ENCODE results near the gene ERI3. TPM values are rescaled to one million over a fixed set of nuclear protein-coding genes. Genes with fewer than 3 reads are reported as not detected.

Gene ERI3
- total RNA-seq, 3 donors from 2014 or later = 66.8 to 70.8 (median 70.3) TPM

DNA sequence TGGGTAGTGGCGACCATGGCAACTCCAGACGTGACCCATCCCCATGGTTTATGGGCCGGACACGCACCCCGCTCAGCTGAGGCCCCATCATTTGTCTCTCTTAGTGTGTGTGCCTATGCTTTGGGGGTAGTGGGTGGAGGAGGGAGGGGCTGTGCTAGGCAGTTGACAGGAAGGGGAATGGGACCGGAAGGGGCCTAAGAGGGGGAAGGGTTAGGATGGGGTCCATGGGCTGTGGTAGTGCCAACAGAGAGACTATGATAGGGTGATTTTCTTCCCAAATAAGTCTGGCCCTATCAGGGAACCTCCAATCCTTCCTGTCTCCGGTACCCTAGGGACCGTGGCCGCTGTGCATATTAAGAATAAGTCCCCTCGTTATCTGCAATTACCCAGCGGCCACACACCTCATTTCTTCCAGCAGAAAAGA, 131.9 kb downstream of the ERI3 start:
- Mint-ChIP-seq H3K27me3 (ENCODE audit: low read depth) (no peaks in the 10 kb centered on the region), H3K4me3 (no peak overlapping the region), H3K4me1 (ENCODE audit: low read depth) (peaks cover 11% of the 10 kb centered on the region), H3K9me3 (peaks cover 3% of the 10 kb centered on the region), H3K36me3 (ENCODE audit: insufficient read depth) (peaks cover 8% of the 10 kb centered on the region)
- ATAC-seq (peak in 1 of 2 donors; percentile 19), DNase-seq (no peak)

DNA sequence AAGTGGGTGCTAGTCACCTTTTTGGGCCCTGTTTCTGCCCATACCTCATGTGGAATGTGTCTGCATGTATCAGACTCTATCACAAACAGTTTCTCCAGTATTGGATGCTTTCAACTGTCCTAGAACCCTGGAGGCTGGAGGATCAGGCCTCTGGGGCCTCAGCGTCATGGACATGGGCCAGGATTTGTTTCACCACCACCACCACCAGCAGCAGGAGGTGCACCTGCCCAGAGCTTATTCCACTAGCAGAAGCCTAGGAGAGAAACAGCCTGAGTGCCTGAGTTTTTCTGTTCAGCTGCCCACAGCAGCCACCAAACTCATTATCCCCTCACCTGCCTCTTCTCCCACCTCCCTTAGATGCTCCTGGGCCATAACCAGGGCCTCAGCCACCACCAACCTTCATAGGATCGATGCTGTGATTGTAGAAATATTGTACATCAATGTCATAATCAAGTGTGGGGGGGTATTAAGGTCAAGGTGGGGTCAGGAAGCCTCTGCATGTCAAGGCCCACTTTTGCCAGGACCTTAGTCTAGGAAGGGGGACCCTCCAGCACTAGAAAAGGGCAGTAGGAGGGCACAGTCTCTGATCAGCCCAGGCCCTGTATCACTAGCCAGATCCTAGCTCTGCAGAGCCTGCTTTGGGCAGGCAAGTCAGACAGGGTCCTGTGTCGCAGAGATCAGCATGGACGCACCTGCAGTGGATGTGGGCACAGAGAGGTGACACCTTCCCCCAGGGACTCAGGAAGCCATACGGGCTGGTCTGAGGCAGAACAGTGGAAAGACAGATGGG, 132.5 kb downstream of the ERI3 start:
- Mint-ChIP-seq H3K4me3 (no peak overlapping the region), H3K4me1 (ENCODE audit: low read depth) (peaks cover 12% of the 10 kb centered on the region), H3K36me3 (ENCODE audit: insufficient read depth) (peaks cover 8% of the 10 kb centered on the region), H3K27me3 (ENCODE audit: low read depth) (no peaks in the 10 kb centered on the region), H3K9me3 (peaks cover 3% of the 10 kb centered on the region)
- peak in 1 of 2 donors; percentile 9 for ATAC-seq
- no peak for DNase-seq

DNA sequence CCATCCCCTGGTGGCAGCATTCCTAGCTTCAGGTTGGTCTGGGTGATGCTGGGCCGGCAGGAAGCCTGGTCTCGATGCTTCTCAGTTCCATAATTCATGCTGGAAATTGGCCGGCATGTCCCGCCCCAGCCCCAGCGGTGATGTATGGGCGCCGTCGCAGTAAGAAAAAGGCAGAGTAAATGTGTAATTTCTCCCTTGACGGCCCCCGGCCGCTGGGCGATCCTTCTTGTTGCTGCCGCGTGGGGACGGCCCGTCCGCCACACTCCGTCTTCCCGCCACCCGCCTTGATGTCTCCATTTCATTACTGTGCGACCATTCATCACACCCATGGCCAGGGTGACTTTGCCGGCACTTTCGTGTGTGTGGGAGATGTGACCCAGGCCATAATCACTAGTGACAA, 133.3 kb downstream of the ERI3 start:
- DNase-seq (no peak), ATAC-seq (no peak)
- H3K4me3 Mint-ChIP-seq = no peak overlapping the region
- peaks cover 18% of the 10 kb centered on the region for H3K4me1 Mint-ChIP-seq (ENCODE audit: low read depth)
- H3K9me3 Mint-ChIP-seq = peaks cover 3% of the 10 kb centered on the region
- peaks cover 11% of the 10 kb centered on the region for H3K36me3 Mint-ChIP-seq (ENCODE audit: insufficient read depth)
- no peaks in the 10 kb centered on the region for H3K27me3 Mint-ChIP-seq (ENCODE audit: low read depth)

DNA sequence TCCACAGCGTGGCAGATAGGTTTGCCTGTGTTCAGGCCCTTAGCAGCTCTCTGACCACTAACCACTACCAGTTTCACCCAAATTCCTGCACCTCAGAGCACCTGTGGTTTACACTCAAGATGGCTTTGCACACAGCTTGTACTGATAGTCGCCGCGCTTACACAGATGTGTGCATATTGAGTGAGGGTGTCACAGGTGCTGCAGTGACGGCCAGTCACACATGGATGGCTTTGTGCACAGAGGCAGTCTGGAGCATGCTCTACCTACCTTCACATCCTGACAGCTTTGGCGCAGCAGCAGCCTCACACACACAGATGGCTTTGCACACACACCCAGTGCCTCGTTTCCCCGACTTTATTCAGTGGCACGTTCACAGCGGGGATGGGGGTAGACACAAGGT, 134.3 kb downstream of the ERI3 start:
- no peak for ATAC-seq
- H3K27me3 Mint-ChIP-seq (ENCODE audit: low read depth) = no peaks in the 10 kb centered on the region
- peaks cover 18% of the 10 kb centered on the region for H3K4me1 Mint-ChIP-seq (ENCODE audit: low read depth)
- peaks cover 5% of the 10 kb centered on the region for H3K36me3 Mint-ChIP-seq (ENCODE audit: insufficient read depth)
- H3K9me3 Mint-ChIP-seq = no peaks in the 10 kb centered on the region
- H3K4me3 Mint-ChIP-seq = no peak overlapping the region
- DNase-seq = no peak

DNA sequence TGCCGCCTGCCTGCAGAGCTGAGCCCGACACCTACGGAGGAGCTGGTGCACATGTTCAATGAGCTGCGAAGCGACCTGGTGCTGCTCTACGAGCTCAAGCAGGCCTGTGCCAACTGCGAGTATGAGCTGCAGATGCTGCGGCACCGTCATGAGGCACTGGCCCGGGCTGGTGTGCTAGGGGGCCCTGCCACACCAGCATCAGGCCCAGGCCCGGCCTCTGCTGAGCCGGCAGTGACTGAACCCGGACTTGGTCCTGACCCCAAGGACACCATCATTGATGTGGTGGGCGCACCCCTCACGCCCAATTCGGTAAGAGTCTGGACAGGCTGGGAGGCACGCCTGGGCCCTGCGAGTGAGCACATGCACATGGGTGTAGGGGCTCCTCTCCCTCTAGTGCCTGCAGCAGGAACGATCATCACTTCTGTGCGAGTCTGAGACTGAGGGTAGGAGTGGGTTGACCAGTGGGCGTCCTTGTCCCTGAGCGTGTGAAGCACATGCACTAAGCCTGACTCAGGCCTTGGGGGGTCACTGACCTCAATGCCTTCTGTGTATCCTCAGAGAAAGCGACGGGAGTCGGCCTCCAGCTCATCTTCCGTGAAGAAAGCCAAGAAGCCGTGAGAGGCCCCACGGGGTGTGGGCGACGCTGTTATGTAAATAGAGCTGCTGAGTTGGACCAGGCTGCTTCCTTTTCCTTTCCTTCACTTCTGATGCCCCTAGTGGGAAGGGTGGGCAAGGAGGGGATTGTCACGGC, 134.9 kb downstream of the ERI3 start:
- no peaks in the 10 kb centered on the region for H3K27me3 Mint-ChIP-seq (ENCODE audit: low read depth)
- DNase-seq (no peak), ATAC-seq (no peak)
- H3K36me3 Mint-ChIP-seq (ENCODE audit: insufficient read depth) = peaks cover 5% of the 10 kb centered on the region
- H3K4me3 Mint-ChIP-seq = no peak overlapping the region
- H3K9me3 Mint-ChIP-seq = no peaks in the 10 kb centered on the region
- H3K4me1 Mint-ChIP-seq (ENCODE audit: low read depth) = peaks cover 21% of the 10 kb centered on the region

DNA sequence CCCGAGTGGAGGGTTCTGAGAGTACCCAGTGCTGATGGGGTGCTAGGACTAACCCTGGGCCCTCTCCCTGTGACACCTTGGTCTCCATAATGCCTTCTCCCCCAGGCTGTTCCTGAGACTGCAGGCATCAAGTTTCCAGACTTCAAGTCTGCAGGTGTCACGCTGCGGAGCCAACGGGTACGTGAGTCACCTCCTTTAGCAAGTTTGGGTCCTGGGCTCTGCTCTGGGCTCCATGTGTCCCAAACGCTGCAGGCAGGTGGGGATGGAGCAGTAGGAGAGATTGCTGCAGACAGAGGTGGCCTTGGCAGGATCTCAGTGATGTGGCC, 135.8 kb downstream of the ERI3 start:
- no peak overlapping the region for H3K4me3 Mint-ChIP-seq

DNA sequence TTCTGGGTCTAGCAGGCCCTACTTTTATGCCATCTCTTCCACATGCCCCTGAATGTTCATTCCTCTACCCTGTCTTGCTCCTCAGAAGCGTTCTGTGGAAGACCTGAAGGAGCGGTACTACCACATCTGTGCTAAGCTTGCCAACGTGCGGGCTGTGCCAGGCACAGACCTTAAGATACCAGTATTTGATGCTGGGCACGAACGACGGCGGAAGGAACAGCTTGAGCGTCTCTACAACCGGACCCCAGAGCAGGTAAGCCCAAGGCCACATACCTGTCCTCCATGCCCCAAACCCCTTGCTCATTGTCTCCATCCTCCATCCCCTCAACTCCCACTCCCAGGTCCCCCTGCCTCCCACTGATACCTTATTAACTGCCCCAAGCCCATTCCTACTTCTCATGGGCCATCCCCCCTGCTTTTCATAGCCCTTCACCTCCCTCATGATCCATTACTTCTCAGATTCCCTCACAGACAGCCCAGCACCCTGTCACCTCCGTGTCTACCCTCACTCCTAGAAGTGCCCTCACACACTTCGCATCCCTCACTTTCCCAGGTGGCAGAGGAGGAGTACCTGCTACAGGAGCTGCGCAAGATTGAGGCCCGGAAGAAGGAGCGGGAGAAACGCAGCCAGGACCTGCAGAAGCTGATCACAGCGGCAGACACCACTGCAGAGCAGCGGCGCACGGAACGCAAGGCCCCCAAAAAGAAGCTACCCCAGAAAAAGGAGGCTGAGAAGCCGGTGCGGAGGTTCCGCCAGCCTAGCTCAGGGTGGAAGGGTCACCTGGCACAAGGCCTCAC, 136.4 kb downstream of the ERI3 start:
- ATAC-seq (no peak), DNase-seq (no peak)
- no peak overlapping the region for H3K4me3 Mint-ChIP-seq

More for the DNA sequence above, 135.8 kb downstream of the ERI3 start:
- Mint-ChIP-seq H3K36me3 (ENCODE audit: insufficient read depth) (peaks cover 5% of the 10 kb centered on the region), H3K27me3 (ENCODE audit: low read depth) (no peaks in the 10 kb centered on the region), H3K4me1 (ENCODE audit: low read depth) (peaks cover 29% of the 10 kb centered on the region), H3K9me3 (no peaks in the 10 kb centered on the region)
- ATAC-seq (no peak), DNase-seq (no peak)

DNA sequence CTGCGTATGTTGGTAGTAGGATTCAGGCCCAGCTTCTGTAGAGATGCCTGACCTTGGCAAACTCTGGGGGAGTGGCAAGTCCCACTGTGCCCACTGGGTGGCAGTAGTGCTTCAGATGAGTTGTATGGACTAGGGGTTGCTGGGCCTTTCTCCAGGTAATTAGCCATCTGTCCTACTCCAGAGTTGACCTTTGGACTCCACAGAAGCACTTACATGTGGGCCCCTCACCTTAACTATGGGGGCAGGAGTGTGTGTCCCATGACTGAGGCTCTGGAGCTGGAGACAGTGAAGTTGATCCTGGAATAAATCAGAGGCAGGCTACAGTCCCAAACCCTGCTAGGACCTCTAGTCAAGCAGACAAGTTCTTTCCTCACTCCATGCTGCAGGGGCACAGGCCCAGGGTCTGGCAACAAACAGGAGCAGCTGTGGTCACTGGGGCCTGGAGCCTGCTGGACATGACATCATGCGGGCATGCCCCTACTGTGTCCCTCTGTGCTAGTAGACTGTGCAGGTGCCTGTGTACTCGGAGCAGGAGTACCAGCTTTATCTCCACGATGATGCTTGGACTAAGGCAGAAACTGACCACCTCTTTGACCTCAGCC, 137.1 kb downstream of the ERI3 start:
- Mint-ChIP-seq H3K4me3 (no peak overlapping the region), H3K27me3 (ENCODE audit: low read depth) (no peaks in the 10 kb centered on the region), H3K4me1 (ENCODE audit: low read depth) (peaks cover 28% of the 10 kb centered on the region), H3K9me3 (no peaks in the 10 kb centered on the region), H3K36me3 (ENCODE audit: insufficient read depth) (peaks cover 5% of the 10 kb centered on the region)
- peak; percentile 66 for DNase-seq
- peak; percentile 46 to 67 for ATAC-seq

More for the DNA sequence above, 136.4 kb downstream of the ERI3 start:
- Mint-ChIP-seq H3K36me3 (ENCODE audit: insufficient read depth) (peaks cover 5% of the 10 kb centered on the region), H3K9me3 (no peaks in the 10 kb centered on the region), H3K4me1 (ENCODE audit: low read depth) (peaks cover 31% of the 10 kb centered on the region), H3K27me3 (ENCODE audit: low read depth) (no peaks in the 10 kb centered on the region)

DNA sequence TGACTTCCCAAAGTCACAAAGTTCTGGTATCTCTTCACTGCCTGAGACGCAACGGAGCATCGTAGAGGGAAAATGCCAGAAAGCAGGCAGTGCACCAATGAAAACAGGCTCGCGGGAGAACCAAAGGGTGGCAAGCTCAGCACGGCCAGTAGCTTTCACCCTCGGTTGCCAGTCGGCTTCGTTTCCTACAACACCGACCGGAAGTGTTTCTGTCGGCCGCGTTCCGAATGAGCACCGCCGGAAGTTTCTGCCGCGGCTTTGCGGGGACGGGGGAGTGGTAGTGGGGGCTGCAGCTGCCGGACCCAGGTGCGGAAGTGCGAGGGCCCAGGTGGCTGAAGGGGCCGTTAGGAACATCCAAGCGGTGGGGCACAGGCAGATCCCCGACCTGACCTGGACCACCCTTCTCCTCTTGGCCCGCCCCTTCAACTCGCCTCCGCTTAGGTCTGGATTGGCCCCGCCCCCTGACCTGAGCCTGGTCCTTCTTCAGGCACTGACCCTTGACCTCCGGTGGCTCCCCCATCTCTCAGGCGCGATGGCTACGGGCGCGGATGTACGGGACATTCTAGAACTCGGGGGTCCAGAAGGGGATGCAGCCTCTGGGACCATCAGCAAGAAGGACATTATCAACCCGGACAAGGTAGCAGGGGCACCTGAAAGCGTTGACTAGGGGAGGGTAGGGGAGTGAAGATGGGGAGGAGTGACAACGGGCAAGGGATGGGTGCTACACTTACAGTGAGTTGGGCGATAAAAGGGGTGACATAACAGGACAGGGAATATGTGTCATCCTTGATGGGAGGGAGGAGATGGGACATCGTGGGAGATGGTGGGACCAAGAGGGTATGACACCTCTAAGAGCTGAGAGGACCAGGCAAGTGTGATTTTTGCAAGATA, 141.6 kb downstream of the ERI3 start, which contains the start of gene DMAP1:
Gene DMAP1 (plus strand): TSS at position 250 of the 891 bp plus-strand sequence. CDS start 283 bp downstream, at position 533.
- Mint-ChIP-seq H3K4me3 (peak within 1 kb of the TSS; percentile 94), H3K9me3 (no peaks in the 10 kb centered on the region), H3K27me3 (ENCODE audit: low read depth) (no peaks in the 10 kb centered on the region), H3K4me1 (ENCODE audit: low read depth) (peaks cover 37% of the 10 kb centered on the region), H3K36me3 (ENCODE audit: insufficient read depth) (peaks cover 3% of the 10 kb centered on the region)
- ATAC-seq (peak; percentile 86 to 87), DNase-seq (peak; percentile 83)

DNA sequence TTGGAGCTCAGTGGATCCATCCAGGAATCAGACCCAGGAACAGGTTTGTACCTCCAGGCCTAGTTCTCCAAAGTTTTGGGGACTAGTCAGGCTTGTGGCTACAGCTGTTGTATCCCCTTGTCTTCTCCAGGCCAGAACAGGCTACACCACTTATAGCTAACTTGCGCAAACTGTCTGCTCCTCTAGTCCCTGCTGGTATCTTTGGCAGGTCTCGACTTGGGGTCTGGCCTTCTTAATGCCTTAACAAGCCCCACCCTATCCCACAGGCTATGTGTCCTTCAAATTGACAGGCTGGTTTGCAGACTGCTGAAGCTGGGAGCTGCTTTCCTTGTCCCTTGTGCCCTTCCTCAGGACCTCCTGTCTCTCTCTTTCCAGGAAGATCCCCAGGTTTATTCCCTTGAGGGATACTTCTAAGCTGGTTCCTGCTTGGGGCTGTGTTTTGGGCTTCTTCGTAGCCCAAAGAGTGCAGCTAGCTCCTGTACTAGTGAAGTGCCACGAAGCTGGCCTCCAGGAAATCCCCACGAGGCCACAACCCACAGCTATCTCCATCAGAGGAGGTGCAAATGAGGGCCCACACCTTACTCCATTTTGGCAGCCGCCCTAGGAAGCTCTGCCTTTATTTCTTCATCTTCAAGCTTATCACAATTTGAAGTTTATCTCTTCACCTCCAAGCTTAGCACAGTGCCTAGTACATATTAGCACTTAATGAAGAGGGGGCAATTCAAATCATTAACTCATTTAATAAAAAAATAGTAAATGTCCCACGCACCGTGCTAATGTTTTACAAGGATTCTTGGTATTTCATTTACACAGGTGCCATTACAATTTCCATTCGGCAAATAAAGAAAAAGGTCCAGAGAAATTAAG, 142.5 kb downstream of the ERI3 start:
- Mint-ChIP-seq H3K9me3 (no peaks in the 10 kb centered on the region), H3K27me3 (ENCODE audit: low read depth) (no peaks in the 10 kb centered on the region), H3K4me3 (peak overlapping the region; percentile 94), H3K4me1 (ENCODE audit: low read depth) (peaks cover 36% of the 10 kb centered on the region), H3K36me3 (ENCODE audit: insufficient read depth) (peaks cover 3% of the 10 kb centered on the region)
- DNase-seq = peak; percentile 17
- peak; percentile 32 to 33 for ATAC-seq

DNA sequence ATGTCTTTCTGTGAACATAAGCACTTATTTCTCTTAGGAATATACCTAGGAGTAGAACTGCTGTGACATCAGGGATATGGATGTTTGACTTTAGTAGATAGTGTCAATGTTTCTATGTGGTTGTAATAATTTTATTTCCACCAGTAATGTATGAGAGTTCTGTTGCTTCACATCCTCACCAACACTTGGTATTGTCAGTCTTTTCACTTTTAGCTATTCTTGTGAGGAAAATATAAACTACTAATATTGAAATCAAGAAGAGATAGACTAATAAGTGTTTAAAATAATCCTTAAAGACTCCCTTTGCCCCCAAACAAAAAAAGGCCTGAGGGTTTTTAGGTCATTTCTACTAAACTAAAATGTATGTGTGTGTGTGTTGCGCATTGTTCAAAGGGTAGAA, 144.5 kb downstream of the ERI3 start:
- Mint-ChIP-seq H3K4me1 (ENCODE audit: low read depth) (peaks cover 30% of the 10 kb centered on the region), H3K27me3 (ENCODE audit: low read depth) (no peaks in the 10 kb centered on the region), H3K9me3 (no peaks in the 10 kb centered on the region), H3K36me3 (ENCODE audit: insufficient read depth) (no peaks in the 10 kb centered on the region), H3K4me3 (no peak overlapping the region)
- no peak for ATAC-seq
- no peak for DNase-seq

DNA sequence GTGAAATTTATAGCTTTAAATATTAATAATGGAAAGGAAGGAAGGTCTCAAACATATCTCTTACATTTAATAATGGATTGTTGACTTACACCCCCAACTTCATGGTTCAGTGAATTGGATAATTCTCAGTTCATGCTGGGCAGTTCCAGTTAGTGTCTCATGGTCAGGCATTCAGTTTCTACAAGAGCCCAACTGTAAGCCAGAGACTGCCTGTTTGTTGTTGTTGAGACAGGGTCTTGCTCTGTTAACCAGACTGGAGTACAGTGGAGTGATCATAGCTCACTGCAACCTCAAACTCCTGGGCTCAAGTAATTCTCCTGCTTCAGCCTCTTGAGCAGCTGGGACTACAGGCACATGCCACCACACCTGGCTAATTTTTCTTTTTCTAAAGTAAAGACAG, 146.8 kb downstream of the ERI3 start:
- Mint-ChIP-seq H3K36me3 (ENCODE audit: insufficient read depth) (no peaks in the 10 kb centered on the region), H3K4me3 (no peak overlapping the region), H3K9me3 (no peaks in the 10 kb centered on the region), H3K27me3 (ENCODE audit: low read depth) (no peaks in the 10 kb centered on the region), H3K4me1 (ENCODE audit: low read depth) (peaks cover 12% of the 10 kb centered on the region)
- DNase-seq = no peak
- ATAC-seq = no peak

Measured in activated T-cell treated with anti-CD3 and anti-CD28 coated beads, Interleukin-2, amount 50 U/mL, for 4 hours (primary cell).